H9 (cell line): ENCODE measurements around the gene OR51B5. TPM values are rescaled to one million over a fixed set of nuclear protein-coding genes. Genes with fewer than 3 reads are reported as not detected.

Experiments used
- DNase-seq: peaks from one replicate; pipeline ENCODE4 v3.0.0-alpha.2; 2017
- H2AFZ ChIP-seq: one replicate; pipeline ENCODE4 v1.6.1; 2013; ENCODE audit warnings: mild to moderate bottlenecking, low read length, control low read depth, moderate library complexity
- H2AK5ac ChIP-seq: 2 replicates; pipeline ENCODE4 v1.6.1; 2013; ENCODE audit warnings: low read length, control low read depth, mixed read lengths; ENCODE audit not compliant: insufficient read length
- H2BK120ac ChIP-seq: one replicate; pipeline ENCODE4 v1.6.1; 2013; ENCODE audit warnings: low read depth, mild to moderate bottlenecking, low read length, control low read depth, inconsistent platforms; ENCODE audit not compliant: poor library complexity, severe bottlenecking
- H2BK12ac ChIP-seq: 2 replicates; pipeline ENCODE4 v1.6.1; 2013; ENCODE audit warnings: low read length, control low read depth, mixed read lengths, low read depth; ENCODE audit not compliant: insufficient read length
- H2BK15ac ChIP-seq: 2 replicates; pipeline ENCODE4 v1.6.1; 2013; ENCODE audit warnings: low read depth, low read length, control low read depth
- H2BK20ac ChIP-seq: one replicate; pipeline ENCODE4 v1.6.1; 2013; ENCODE audit warnings: low read depth, mild to moderate bottlenecking, low read length, control low read depth, inconsistent platforms; ENCODE audit not compliant: poor library complexity, severe bottlenecking
- H2BK5ac ChIP-seq: 2 replicates; pipeline ENCODE4 v1.6.1; 2013; ENCODE audit warnings: low read length, control low read depth, mixed read lengths; ENCODE audit not compliant: insufficient read length
- H3K14ac ChIP-seq: 2 replicates; pipeline ENCODE4 v1.6.1; 2013; ENCODE audit warnings: low read length, control low read depth; ENCODE audit not compliant: insufficient read depth
- H3K18ac ChIP-seq: 2 replicates; pipeline ENCODE4 v1.6.1; 2013; ENCODE audit warnings: low read depth, mild to moderate bottlenecking, mixed read lengths, low read length, control low read depth; ENCODE audit not compliant: insufficient read length
- H3K23ac ChIP-seq: 2 replicates; pipeline ENCODE4 v1.6.1; 2013; ENCODE audit warnings: low read length, control low read depth, mixed read lengths, low read depth; ENCODE audit not compliant: insufficient read length
- H3K23me2 ChIP-seq: 2 replicates; pipeline ENCODE4 v1.6.1; 2013; ENCODE audit warnings: low read depth, mild to moderate bottlenecking, mixed read lengths, low read length, control low read depth; ENCODE audit not compliant: insufficient read length, poor library complexity, severe bottlenecking
- H3K27ac ChIP-seq: 2 replicates; pipeline ENCODE4 v1.5.1; 2013; ENCODE audit warnings: low read length, control low read depth, mixed read lengths, low read depth; ENCODE audit not compliant: insufficient read length
- H3K27me3 ChIP-seq: 2 replicates; pipeline ENCODE4 v1.6.1; 2013; ENCODE audit warnings: low read length, control low read depth, inconsistent platforms; ENCODE audit not compliant: insufficient read depth
- H3K4ac ChIP-seq: 2 replicates; pipeline ENCODE4 v1.6.1; 2013; ENCODE audit warnings: low read depth, mild to moderate bottlenecking, control low read depth, inconsistent platforms, low read length, moderate library complexity
- H3K4me1 ChIP-seq: 2 replicates; pipeline ENCODE4 v1.6.1; 2013; ENCODE audit warnings: low read length, control low read depth, inconsistent platforms; ENCODE audit not compliant: insufficient read depth
- H3K4me2 ChIP-seq: 2 replicates; pipeline ENCODE4 v1.6.1; 2013; ENCODE audit warnings: low read length, control low read depth, mixed read lengths; ENCODE audit not compliant: insufficient read length, insufficient read depth
- H3K56ac ChIP-seq: 2 replicates; pipeline ENCODE4 v1.6.1; 2013; ENCODE audit warnings: low read depth, mild to moderate bottlenecking, mixed read lengths, low read length, control low read depth; ENCODE audit not compliant: insufficient read length
- H3K79me1 ChIP-seq: 2 replicates; pipeline ENCODE4 v1.6.1; 2013; ENCODE audit warnings: low read depth, mild to moderate bottlenecking, moderate library complexity, low read length, control low read depth, inconsistent platforms; ENCODE audit not compliant: insufficient read depth, poor library complexity, severe bottlenecking
- H3K79me2 ChIP-seq: 2 replicates; pipeline ENCODE4 v1.6.1; 2013; ENCODE audit warnings: low read length, control low read depth, inconsistent platforms; ENCODE audit not compliant: insufficient read depth
- H3K9ac ChIP-seq: 2 replicates; pipeline ENCODE4 v1.6.1; 2013; ENCODE audit warnings: low read length, control low read depth, mixed read lengths; ENCODE audit not compliant: insufficient read length; ENCODE audit errors: extremely low read depth
- H3K9me3 ChIP-seq: one replicate; pipeline ENCODE4 v1.6.1; 2013; ENCODE audit warnings: low read depth, low read length, inconsistent platforms; ENCODE audit not compliant: control insufficient read depth
- H3T11ph ChIP-seq: one replicate; pipeline ENCODE4 v1.6.1; 2013; ENCODE audit warnings: mild to moderate bottlenecking, low read length, control low read depth, inconsistent platforms
- H4K20me1 ChIP-seq: one replicate; pipeline ENCODE4 v1.6.1; 2013; ENCODE audit not compliant: control insufficient read depth, insufficient read length, insufficient read depth
- H4K5ac ChIP-seq: 2 replicates; pipeline ENCODE4 v1.6.1; 2013; ENCODE audit warnings: low read depth, mild to moderate bottlenecking, mixed read lengths, low read length, control low read depth; ENCODE audit not compliant: insufficient read length
- H4K8ac ChIP-seq: replicated peaks from 2 replicates; pipeline ENCODE4 v1.6.1; 2013; ENCODE audit warnings: low read length, control low read depth, mixed read lengths, low read depth; ENCODE audit not compliant: insufficient read length
- H4K91ac ChIP-seq: 2 replicates; pipeline ENCODE4 v1.6.1; 2013; ENCODE audit warnings: low read depth, mild to moderate bottlenecking, moderate library complexity, mixed read lengths, low read length, control low read depth; ENCODE audit not compliant: insufficient read length
- H3K27ac Mint-ChIP-seq, 3 experiments: 2 replicates in 2 of 3; 3 replicates in 1 of 3; pipeline ENCODE4 v1.8.0; 2020 to 2021; ENCODE audit warnings: mixed read lengths in 3 of 3, mild to moderate bottlenecking in 1 of 3, moderate library complexity in 1 of 3
- H3K27me3 Mint-ChIP-seq: 2 replicates; pipeline ENCODE4 v1.8.0; 2021; ENCODE audit warnings: low read depth, mild to moderate bottlenecking, moderate library complexity, mixed read lengths
- H3K36me3 Mint-ChIP-seq, 3 experiments: 2 replicates in 2 of 3; 3 replicates in 1 of 3; pipeline ENCODE4 v1.8.0; 2020 to 2021; ENCODE audit warnings: low read depth in 3 of 3, mixed read lengths in 3 of 3; ENCODE audit not compliant: insufficient read depth in 1 of 3
- H3K4me1 Mint-ChIP-seq, 2 experiments: 2 replicates each; pipeline ENCODE4 v1.8.0; 2020; ENCODE audit warnings: mixed read lengths in 2 of 2
- H3K4me3 Mint-ChIP-seq, 2 experiments: 2 replicates in 1 of 2; 3 replicates in 1 of 2; pipeline ENCODE4 v1.8.0; 2020 to 2021; ENCODE audit warnings: mild to moderate bottlenecking in 2 of 2, mixed read lengths in 2 of 2, moderate library complexity in 1 of 2
- H3K9me3 Mint-ChIP-seq, 2 experiments: 2 replicates in 1 of 2; 3 replicates in 1 of 2; pipeline ENCODE4 v1.8.0; 2020; ENCODE audit warnings: mild to moderate bottlenecking in 2 of 2, mixed read lengths in 2 of 2, moderate library complexity in 1 of 2
- WGBS: extraction: QIAGEN DNeasy Blood & Tissue Kit; methylation state at CpG from one replicate; pipeline ENCODE4 v1.1.7; 2013; ENCODE audit warnings: missing lambda C conversion rate, low lambda C conversion rate, mixed read lengths; ENCODE audit not compliant: insufficient read length; ENCODE audit errors: extremely low coverage; 5-methylcytosine and 5-hydroxymethylcytosine counted together
- total RNA-seq: library from RNA; stranded (reverse); gene quantifications from 2 replicates; pipeline ENCODE4 v1.2.1, GENCODE V29; 2021
- TF ChIP-seq, protein P1 (sequence below): fragments of 200-600 bp; sonication (generic); conservative IDR thresholded peaks from 3 replicates; pipeline ENCODE4 v1.8.0; 2021; ENCODE audit warnings: antibody characterized with exemption, mild to moderate bottlenecking

Gene OR51B5
- total RNA-seq, 1 experiment from 2014 or later: not detected

GRCh38 chr11:5367448-5368074 lies 24.2 kb upstream of the OR51B5 start:
- TF ChIP-seq, protein P1, sequence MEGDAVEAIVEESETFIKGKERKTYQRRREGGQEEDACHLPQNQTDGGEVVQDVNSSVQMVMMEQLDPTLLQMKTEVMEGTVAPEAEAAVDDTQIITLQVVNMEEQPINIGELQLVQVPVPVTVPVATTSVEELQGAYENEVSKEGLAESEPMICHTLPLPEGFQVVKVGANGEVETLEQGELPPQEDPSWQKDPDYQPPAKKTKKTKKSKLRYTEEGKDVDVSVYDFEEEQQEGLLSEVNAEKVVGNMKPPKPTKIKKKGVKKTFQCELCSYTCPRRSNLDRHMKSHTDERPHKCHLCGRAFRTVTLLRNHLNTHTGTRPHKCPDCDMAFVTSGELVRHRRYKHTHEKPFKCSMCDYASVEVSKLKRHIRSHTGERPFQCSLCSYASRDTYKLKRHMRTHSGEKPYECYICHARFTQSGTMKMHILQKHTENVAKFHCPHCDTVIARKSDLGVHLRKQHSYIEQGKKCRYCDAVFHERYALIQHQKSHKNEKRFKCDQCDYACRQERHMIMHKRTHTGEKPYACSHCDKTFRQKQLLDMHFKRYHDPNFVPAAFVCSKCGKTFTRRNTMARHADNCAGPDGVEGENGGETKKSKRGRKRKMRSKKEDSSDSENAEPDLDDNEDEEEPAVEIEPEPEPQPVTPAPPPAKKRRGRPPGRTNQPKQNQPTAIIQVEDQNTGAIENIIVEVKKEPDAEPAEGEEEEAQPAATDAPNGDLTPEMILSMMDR: no peak
- H2BK120ac ChIP-seq: no peak overlapping the region
- H3K18ac ChIP-seq: no peak overlapping the region
- H3K4ac ChIP-seq: no peak overlapping the region
- H2BK20ac ChIP-seq: no peak overlapping the region
- DNase-seq: no peak
- no peak overlapping the region for H3K23ac ChIP-seq
- H2AFZ ChIP-seq: no peak overlapping the region
- H3K9ac ChIP-seq: no peak overlapping the region
- H3K27ac Mint-ChIP-seq: no peak overlapping the region
- H3K36me3 Mint-ChIP-seq: peaks cover 0 to 1% (median 0%) of the 10 kb centered on the region in 3 experiments; a peak in 4 of 7 replicates
- no peak overlapping the region for H3K27ac ChIP-seq
- H3K9me3 ChIP-seq: no peaks in the 10 kb centered on the region
- H3K9me3 Mint-ChIP-seq: peaks cover under 1 to 1% of the 10 kb centered on the region in 2 experiments
- no peak overlapping the region for H3K14ac ChIP-seq
- WGBS: no CpG with 5 or more reads among the region's 2 CpGs
- no peak overlapping the region for H3K56ac ChIP-seq
- H2AK5ac ChIP-seq: no peak overlapping the region
- H2BK12ac ChIP-seq: no peak overlapping the region
- H3K23me2 ChIP-seq: no peaks in the 10 kb centered on the region
- H2BK15ac ChIP-seq: no peak overlapping the region
- H3K79me2 ChIP-seq: no peaks in the 10 kb centered on the region
- peaks cover 5 to 12% of the 10 kb centered on the region in 2 experiments for H3K4me1 Mint-ChIP-seq
- no peak overlapping the region for H4K91ac ChIP-seq
- H3K4me1 ChIP-seq: no peaks in the 10 kb centered on the region; the same call in 1 of the 2 replicates
- H3K4me2 ChIP-seq: no peak overlapping the region
- no peak overlapping the region for H4K8ac ChIP-seq
- H3K79me1 ChIP-seq: no peaks in the 10 kb centered on the region
- H2BK5ac ChIP-seq: no peak overlapping the region
- no peak overlapping the region for H4K5ac ChIP-seq
- no peak overlapping the region for H3T11ph ChIP-seq
- H4K20me1 ChIP-seq: no peaks in the 10 kb centered on the region
- H3K27me3 ChIP-seq: no peaks in the 10 kb centered on the region
- no peaks in the 10 kb centered on the region for H3K27me3 Mint-ChIP-seq
- no peak overlapping the region for H3K4me3 Mint-ChIP-seq
